ENCODE data around the gene LRG1.

DNA sequence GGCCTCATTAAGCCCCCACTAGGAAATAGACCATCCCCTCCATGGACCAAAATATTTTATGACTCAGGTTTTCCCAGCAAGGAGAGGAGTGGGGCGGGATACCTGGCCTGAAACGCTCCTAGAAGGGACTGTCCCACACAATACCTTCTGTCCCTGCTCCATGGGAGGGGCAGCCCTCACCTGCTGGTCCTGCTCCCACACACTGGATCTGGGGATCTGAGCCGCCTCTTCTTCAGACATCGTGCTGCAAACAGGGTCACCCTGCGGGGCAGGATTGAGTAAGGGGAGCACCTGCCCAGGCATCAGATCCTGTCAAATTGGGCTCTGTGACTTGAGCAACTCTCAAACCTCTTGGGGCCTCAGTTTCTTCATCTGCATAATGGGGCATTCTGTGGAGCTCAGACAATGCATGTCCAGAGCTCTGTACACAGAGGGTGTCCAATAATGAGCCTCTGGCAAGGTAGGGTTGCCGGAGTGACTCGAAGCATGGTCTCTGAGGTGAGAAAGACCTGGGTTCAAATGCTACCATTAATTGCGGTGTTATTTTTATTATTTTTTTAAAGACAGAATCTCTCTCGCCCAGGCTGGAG, 5.9 kb downstream of the LRG1 start:
- TF ChIP-seq, protein P1, sequence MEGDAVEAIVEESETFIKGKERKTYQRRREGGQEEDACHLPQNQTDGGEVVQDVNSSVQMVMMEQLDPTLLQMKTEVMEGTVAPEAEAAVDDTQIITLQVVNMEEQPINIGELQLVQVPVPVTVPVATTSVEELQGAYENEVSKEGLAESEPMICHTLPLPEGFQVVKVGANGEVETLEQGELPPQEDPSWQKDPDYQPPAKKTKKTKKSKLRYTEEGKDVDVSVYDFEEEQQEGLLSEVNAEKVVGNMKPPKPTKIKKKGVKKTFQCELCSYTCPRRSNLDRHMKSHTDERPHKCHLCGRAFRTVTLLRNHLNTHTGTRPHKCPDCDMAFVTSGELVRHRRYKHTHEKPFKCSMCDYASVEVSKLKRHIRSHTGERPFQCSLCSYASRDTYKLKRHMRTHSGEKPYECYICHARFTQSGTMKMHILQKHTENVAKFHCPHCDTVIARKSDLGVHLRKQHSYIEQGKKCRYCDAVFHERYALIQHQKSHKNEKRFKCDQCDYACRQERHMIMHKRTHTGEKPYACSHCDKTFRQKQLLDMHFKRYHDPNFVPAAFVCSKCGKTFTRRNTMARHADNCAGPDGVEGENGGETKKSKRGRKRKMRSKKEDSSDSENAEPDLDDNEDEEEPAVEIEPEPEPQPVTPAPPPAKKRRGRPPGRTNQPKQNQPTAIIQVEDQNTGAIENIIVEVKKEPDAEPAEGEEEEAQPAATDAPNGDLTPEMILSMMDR (conservative IDR thresholded peaks at IDR 0.05 in 1 of 2, IDR thresholded peaks at IDR 0.05 in 1 of 2; ENCODE audit: extremely low read depth in 1 of 2, insufficient read depth in 1 of 2, low read depth in 1 of 2, low read length in 2 of 2): no peak
- no peak for TF ChIP-seq EZH2 (IDR thresholded peaks at IDR 0.05; ENCODE audit: borderline replicate concordance, low read length)

Data from mammary epithelial cell (primary cell).